B cell (primary cell): Measurements from ENCODE around the gene B3GAT3. TPM values are rescaled to one million over a fixed set of nuclear protein-coding genes. Genes with fewer than 3 reads are reported as not detected.

ENCODE experiments used
- ATAC-seq: fragments of 200-7000 bp; cut with Tn5 transposase; one replicate; pipeline ENCODE4 v1.10.0; 2021; ENCODE audit warnings: low read depth, mild to moderate bottlenecking, moderate number of reproducible peaks, moderate library complexity
- CTCF ChIA-PET: fragments of 350-600 bp; sonication (Branson Sonifier 250); formaldehyde crosslinking; loops from one replicate; lab custom pipeline; 2021; ENCODE audit warnings: antibody characterized with exemption, inconsistent platforms; lab: Charles Lee
- POLR2A ChIA-PET: fragments of 350-600 bp; sonication (Branson Sonifier 250); formaldehyde crosslinking; loops from one replicate; lab custom pipeline; 2021; ENCODE audit warnings: antibody characterized with exemption; lab: Charles Lee
- DNase-seq: peaks from one replicate; pipeline ENCODE4 v3.0.0; 2013
- H2AFZ ChIP-seq: 2 replicates; pipeline ENCODE4 v1.6.1; 2012; ENCODE audit warnings: mild to moderate bottlenecking, low read depth, low read length; ENCODE audit not compliant: insufficient read depth, poor library complexity, severe bottlenecking
- H3K27ac ChIP-seq, 2 donors: 1 replicate in 1 of 2; 2 replicates in 1 of 2; pipeline ENCODE4 v1.5.1; 2012 to 2013; ENCODE audit warnings: low read length in 2 of 2, mild to moderate bottlenecking in 2 of 2, moderate library complexity in 1 of 2
- H3K27me3 ChIP-seq, 4 experiments: fragments of 200-600 bp in 1 of 4; sonication (generic) in 1 of 4; replicated peaks in 1 of 4; 1 replicate in 2 of 4; 2 replicates in 2 of 4; pipeline versions ENCODE4 v1.6.1 to v1.7.0; 2013 to 2016; ENCODE audit warnings: low read length in 3 of 4, mild to moderate bottlenecking in 2 of 4, mixed read lengths in 1 of 4, moderate library complexity in 1 of 4; ENCODE audit not compliant: insufficient read depth in 4 of 4, control insufficient read depth in 3 of 4; ENCODE audit errors: control extremely low read depth in 1 of 4
- H3K36me3 ChIP-seq, 2 experiments: replicated peaks in 1 of 2; 1 replicate in 1 of 2; 2 replicates in 1 of 2; pipeline versions ENCODE4 v1.6.1 to v1.7.1; 2013; ENCODE audit warnings: low read length in 1 of 2; ENCODE audit not compliant: insufficient read depth in 2 of 2, control insufficient read depth in 1 of 2; ENCODE audit errors: control extremely low read depth in 1 of 2, extremely low read depth in 1 of 2
- H3K4me1 ChIP-seq, 2 donors: fragments of 200-600 bp in 1 of 2; sonication (generic) in 1 of 2; 1 replicate in 1 of 2; 2 replicates in 1 of 2; pipeline versions ENCODE4 v1.5.1 to v1.6.1; 2013 to 2017; ENCODE audit warnings: low read length in 2 of 2; ENCODE audit not compliant: control insufficient read depth in 2 of 2, insufficient read depth in 2 of 2
- H3K4me2 ChIP-seq: replicated peaks from 2 replicates; pipeline ENCODE3; 2012; ENCODE audit warnings: mild to moderate bottlenecking, low read depth, low read length; ENCODE audit not compliant: poor library complexity, severe bottlenecking
- H3K4me3 ChIP-seq, 5 experiments: fragments of 200-600 bp in 1 of 5; sonication (generic) in 1 of 5; 1 replicate in 3 of 5; 2 replicates in 2 of 5; pipeline versions ENCODE4 v1.5.1 to v1.7.0; 2011 to 2016; ENCODE audit warnings: low read length in 4 of 5, mild to moderate bottlenecking in 4 of 5, low read depth in 2 of 5, control low read depth in 1 of 5, moderate library complexity in 1 of 5; ENCODE audit not compliant: insufficient read depth in 1 of 5; ENCODE audit errors: control extremely low read depth in 1 of 5, extremely low read depth in 1 of 5
- H3K79me2 ChIP-seq: fragments of 200-600 bp; sonication (generic); one replicate; pipeline ENCODE4 v1.6.0; 2016; ENCODE audit warnings: low read length; ENCODE audit not compliant: control insufficient read depth, insufficient read depth
- H3K9ac ChIP-seq: fragments of 200-600 bp; sonication (generic); 2 replicates; pipeline ENCODE4 v1.6.1; 2017; ENCODE audit warnings: mild to moderate bottlenecking, low read length, moderate library complexity
- H3K9me3 ChIP-seq, 3 donors: one replicate each; pipeline versions ENCODE4 v1.6.1 to v1.7.1; 2013; ENCODE audit warnings: low read length in 2 of 3; ENCODE audit not compliant: control insufficient read depth in 2 of 3, insufficient read depth in 1 of 3; ENCODE audit errors: control extremely low read depth in 1 of 3
- H4K20me1 ChIP-seq: 2 replicates; pipeline ENCODE4 v1.6.0; 2012; ENCODE audit warnings: mild to moderate bottlenecking, low read length; ENCODE audit not compliant: insufficient read depth, control insufficient read depth, poor library complexity, severe bottlenecking
- H3K27ac Mint-ChIP-seq: one replicate; pipeline ENCODE4 v1.8.0; 2021; ENCODE audit warnings: mixed read lengths
- H3K27me3 Mint-ChIP-seq: one replicate; pipeline ENCODE4 v1.8.0; 2021; ENCODE audit warnings: mixed read lengths
- H3K4me1 Mint-ChIP-seq: one replicate; pipeline ENCODE4 v1.8.0; 2021; ENCODE audit warnings: mixed read lengths
- H3K4me3 Mint-ChIP-seq: one replicate; pipeline ENCODE4 v1.8.0; 2021; ENCODE audit warnings: mixed read lengths
- H3K9me3 Mint-ChIP-seq: one replicate; pipeline ENCODE4 v1.8.0; 2022; ENCODE audit warnings: mixed read lengths; ENCODE audit not compliant: insufficient read depth
- CTCF ChIP-seq: fragments of 200-600 bp; IDR thresholded peaks from one replicate; pipeline ENCODE4 v1.8.0; 2022; ENCODE audit warnings: antibody characterized with exemption, mild to moderate bottlenecking
- EZH2 ChIP-seq: IDR thresholded peaks from 2 replicates; pipeline ENCODE4 v1.6.1; 2012; ENCODE audit warnings: borderline replicate concordance, low read depth, mild to moderate bottlenecking, moderate library complexity, low read length; ENCODE audit not compliant: insufficient read depth, poor library complexity, severe bottlenecking
- WGBS: methylation state at CpG from one replicate; pipeline ENCODE4 v1.1.5; 2013; ENCODE audit warnings: missing lambda C conversion rate; ENCODE audit not compliant: insufficient coverage; 5-methylcytosine and 5-hydroxymethylcytosine counted together
- intact Hi-C: fragments of 100-400 bp; cut with micrococcal nuclease; formaldehyde crosslinking; loops from one replicate; pipeline ENCODE4 v1.10.0; 2022
- polyA plus RNA-seq: library from polyadenylated mRNA; depleted of rRNA; stranded (reverse); fragments of >200 nt; gene quantifications from 2 replicates; pipeline ENCODE4 v1.2.3, GENCODE V29; 2012
- total RNA-seq, 2 donors: library from RNA; stranded (reverse); fragments of 120-200 nt in 1 of 2; gene quantifications; 1 replicate in 1 of 2; 2 replicates in 1 of 2; pipeline versions ENCODE4 v1.2.3 to v1.2.4, GENCODE V29; 2013 to 2022

Gene B3GAT3
- total and polyA plus RNA-seq, 2 donors (not counting 1 experiment from before 2014, with no cell fraction given) = 66.6 to 89.3 TPM

DNA sequence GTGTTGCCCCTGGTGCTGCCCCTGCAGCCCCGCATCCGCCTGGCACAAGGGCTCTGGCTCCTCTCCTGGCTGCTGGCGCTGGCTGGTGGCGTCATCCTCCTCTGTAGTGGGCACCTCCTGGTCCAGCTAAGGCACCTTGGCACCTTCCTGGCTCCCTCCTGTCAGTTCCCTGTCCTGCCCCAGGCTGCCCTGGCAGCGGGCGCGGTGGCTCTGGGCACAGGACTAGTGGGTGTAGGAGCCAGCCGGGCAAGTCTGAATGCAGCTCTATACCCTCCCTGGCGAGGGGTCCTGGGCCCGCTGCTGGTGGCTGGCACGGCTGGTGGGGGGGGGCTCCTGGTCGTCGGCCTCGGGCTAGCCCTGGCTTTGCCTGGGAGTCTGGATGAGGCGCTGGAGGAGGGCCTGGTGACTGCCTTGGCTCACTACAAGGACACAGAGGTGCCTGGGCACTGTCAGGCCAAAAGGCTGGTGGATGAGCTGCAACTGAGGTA, 8.5 kb downstream of the B3GAT3 start:
- Histone ChIP-seq H3K4me1 (peaks cover 10 to 21% of the 10 kb centered on the region in 2 donors), H2AFZ (peak overlapping the region; percentile 90), H3K9me3 (no peaks in the 10 kb centered on the region), H4K20me1 (peaks cover 11% of the 10 kb centered on the region), H3K27me3 (no peaks in the 10 kb centered on the region), H3K4me3 (no peak overlapping the region), H3K79me2 (peaks cover 57% of the 10 kb centered on the region), H3K36me3 (peaks cover 0 to 33% of the 10 kb centered on the region in 2 experiments), H3K4me2 (peak overlapping the region; percentile 90), H3K27ac (peak overlapping the region; percentile 70 to 96), H3K9ac (no peak overlapping the region)
- DNase-seq (no peak), ATAC-seq (no peak)
- POLR2A ChIA-PET = interaction anchor here (0.6 to 1.6 kb wide), 3 partner anchors 12 to 24 kb away, joined by 3 to 5 read pairs (median 5); partner anchors contain the start of genes MTA2 and TUT1
- 87% methylated on average over 15 of the region's 15 CpGs for WGBS
- Mint-ChIP-seq H3K27me3 (no peaks in the 10 kb centered on the region), H3K9me3 (no peaks in the 10 kb centered on the region), H3K4me1 (peaks cover 20% of the 10 kb centered on the region), H3K27ac (peak overlapping the region; percentile 78), H3K4me3 (peak overlapping the region; percentile 60)
- intact Hi-C loops = loop anchor here (1.0 to 2.0 kb wide), 3 partner anchors 33 to 113 kb away; partner anchors contain the start of genes GANAB and HNRNPUL2
- TF ChIP-seq EZH2 = no peak
- no peak for TF ChIP-seq CTCF
- CTCF ChIA-PET = interaction anchor here (1.1 to 3.7 kb wide), 2 partner anchors 8 to 21 kb away, joined by 4 to 32 read pairs; partner anchors contain the start of genes B3GAT3 and TUT1
